HG03039 (cell line): ENCODE results near the gene PRKCH.

Experiments
- ATAC-seq: cut with Tn5 transposase; IDR thresholded peaks from one replicate; pipeline ENCODE4 v1.9.1; 2021; ENCODE audit warnings: mild to moderate bottlenecking, moderate library complexity; ENCODE audit not compliant: unreplicated experiment

The PRKCH gene

GRCh38 chr14:61505815-61506809 lies 184.7 kb downstream of the PRKCH start:
- no peak for ATAC-seq

DNA sequence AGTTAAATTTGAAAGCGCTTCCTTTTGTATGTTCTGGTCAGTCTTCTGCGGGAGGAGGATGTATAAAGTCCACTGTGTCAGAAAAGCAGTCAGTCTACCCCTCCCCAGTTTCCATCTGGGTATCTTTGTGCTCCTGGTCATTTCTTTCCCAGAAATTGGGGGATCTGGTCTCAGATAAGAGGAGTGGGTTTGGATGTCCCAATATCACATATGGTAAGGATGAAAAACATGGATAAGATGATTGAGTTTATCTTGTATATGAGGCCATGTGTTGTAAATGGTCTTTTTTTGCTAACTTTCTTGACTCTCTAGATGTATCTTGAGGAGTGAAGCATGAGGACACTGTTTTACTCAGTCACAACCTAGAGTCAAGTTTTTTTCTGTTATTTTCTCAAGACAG lies 187.1 kb downstream of the PRKCH start:
- ATAC-seq, result no peak

- ATAC-seq, result no peak
These were observed 189.6 kb downstream of the PRKCH start for GRCh38 chr14:61510736-61511557.

DNA sequence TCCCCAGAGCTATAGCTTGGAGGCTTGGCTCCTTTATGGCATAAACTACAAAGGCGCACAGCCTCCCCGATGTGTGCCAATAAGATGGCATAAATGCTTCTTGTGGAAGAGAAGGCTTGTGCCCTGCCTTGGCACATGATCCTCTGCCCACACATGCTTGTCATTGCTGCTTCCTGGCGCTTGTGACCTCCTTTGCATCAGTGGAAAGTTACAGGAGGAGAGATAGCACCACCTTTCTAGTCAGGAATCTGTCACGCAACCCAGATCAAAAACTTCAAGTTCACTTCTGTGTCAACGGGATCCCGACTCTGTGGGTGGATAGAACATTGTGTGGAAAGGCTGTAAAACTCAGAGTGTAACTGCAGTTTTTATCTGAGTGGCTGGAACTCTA lies 190.2 kb downstream of the PRKCH start:
- ATAC-seq, result no peak

- ATAC-seq, result no peak
These were observed 190.9 kb downstream of the PRKCH start for GRCh38 chr14:61512026-61512834.

- ATAC-seq, result no peak
These were observed 192.8 kb downstream of the PRKCH start for GRCh38 chr14:61513986-61514830.

DNA sequence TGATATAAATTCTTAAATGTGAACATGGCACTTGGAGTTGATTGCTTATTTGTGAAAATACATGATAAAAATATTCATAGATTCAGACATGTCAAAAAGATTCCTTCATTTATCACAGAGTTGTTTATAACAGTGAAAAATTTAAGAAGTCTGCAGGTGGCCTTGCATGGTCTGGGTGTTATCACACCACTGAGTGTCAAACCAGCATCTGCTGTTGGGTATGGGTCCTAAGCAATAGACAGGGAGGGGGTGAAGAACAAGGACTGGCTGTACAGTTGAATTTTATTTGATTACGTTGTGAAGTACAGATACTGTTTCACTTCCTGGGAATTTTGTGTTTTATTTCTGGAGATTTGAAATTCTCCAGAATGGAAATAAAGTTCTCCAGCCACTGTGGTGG lies 193.5 kb downstream of the PRKCH start:
- no peak for ATAC-seq

DNA sequence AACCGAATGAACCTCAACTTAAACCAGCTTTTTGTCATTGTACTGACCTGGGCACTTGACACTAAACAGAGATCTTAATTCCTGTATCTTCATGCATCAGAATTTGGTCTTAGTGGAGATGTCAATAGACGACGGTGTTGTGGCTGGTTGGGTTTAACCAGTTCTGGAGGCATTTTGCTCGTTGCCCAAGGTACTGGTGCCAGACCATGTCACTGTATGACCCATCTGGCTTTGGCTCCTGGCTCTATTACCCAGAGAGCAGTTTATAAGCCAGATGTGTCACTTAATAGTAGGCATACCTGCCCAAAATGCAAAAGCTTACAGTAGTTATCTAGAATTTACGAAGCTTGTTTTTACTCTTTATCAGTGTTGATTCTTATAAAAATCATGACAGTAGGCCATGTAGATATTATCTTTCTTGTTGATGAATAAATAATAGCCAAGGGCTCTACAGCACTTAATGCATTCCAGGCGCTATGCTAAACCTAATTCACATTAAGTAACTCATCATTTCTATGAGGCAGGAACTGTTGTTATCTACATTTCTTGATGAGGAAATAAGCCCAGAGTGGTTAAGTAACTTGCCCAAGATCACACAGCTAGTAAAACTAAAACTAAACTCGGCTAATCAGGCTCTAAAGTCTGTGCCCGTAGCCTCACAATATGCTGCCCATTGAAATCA lies 194.2 kb downstream of the PRKCH start:
- ATAC-seq, result no peak

DNA sequence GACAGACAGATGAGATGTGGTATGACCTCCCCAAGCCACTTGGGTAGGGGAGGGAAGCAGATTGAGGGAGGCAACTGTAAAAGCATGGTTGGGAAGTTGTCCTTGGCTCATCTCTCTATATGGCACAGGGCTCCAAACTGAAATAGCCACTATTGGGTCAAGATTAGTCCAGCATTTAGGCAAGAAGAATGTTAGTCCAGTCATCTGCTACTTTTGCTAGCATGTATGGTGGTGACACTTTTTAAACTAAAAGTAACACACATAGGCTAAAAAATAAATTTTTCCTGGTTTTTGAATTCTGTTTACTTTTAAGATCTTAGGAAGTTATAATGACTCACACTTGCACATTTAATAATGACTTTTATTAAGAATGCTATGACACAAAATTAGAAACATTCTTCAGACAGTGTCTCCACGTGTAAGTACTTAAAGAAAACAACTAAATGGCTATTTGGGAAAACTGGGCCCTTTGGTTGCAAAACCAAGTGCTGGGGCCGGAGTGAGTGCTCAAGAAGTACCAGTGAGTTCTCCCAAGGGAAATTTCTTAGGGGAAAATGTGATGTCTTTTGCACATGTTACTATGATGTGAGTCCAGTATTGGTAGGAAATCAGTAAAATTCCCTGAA lies 194.9 kb downstream of the PRKCH start:
- ATAC-seq, result no peak

DNA sequence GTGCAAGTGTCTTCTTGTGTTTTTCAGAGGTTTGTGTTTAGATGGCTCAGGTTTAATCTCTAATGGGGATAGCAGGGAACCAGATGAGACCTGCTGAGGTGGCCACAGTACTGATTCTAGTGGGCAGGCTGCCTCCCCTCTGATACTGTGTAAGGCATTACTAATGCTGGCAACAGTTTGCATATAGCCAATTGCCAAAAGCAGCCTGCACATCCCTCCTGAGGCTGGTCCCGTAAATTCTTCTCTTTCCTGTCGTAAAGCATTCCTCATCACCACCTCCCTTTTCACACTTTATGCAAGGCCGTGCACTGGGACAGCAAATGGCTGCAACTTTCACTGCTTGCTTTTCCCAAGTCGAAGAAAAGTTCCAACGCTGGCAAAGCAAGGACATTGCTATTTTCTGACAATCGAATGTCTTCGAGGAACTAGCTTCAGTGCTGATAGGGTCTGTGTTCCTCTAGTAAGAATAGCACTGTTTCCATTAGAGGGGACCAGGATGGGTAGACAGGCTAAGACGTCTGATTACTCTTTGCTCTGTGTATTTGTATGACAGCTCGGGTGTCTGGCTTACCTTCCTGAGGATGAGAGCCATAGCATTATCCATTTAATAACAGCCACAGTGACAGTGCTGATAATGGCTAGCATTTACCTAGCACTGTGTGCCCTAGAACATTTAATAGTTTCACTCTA lies 195.7 kb downstream of the PRKCH start:
- no peak for ATAC-seq

GRCh38 chr14:61517911-61518384 lies 196.6 kb downstream of the PRKCH start:
- no peak for ATAC-seq

GRCh38 chr14:61518403-61518802 lies 197.0 kb downstream of the PRKCH start:
- no peak for ATAC-seq

DNA sequence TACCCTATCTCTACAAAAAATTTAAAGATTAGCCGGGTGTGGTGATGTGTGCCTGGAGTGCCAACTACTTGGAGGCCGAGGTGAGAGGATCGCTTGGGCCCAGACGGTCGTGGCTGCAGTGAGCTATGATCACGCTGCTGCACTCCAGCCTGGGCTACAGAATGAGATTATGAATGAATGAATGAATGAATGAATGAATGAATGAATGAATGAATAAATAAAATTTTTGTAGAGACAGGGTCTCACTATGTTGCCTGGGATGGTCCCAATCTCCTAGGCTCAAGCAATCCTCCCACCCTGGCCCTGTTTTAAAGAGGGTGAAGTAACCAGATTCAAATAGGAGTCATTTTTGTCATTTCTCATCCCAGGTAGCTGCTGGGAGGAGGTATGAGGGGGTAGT lies 197.7 kb downstream of the PRKCH start:
- no peak for ATAC-seq

DNA sequence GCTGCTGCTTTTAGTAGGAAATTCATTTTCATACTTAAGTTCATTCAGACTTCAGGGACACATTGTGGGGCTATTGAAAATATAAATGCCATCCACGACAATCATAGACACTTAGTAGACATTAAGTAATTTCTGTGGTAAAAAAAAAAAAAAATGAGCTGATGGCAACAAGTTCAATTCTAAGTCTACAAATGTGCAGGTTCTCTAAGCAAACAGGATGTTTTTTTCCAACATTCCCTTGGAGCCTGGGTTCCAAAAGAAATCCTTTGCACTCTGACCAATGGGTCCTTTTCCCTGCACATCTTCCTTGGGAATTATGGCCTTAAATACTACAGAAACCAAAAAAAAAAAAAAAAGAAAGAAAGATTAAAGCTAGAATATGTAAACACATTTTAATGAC lies 198.4 kb downstream of the PRKCH start:
- ATAC-seq, result no peak

GRCh38 chr14:61520576-61520975 lies 199.2 kb downstream of the PRKCH start:
- ATAC-seq, result no peak

- no peak for ATAC-seq
These were observed 200.4 kb downstream of the PRKCH start for GRCh38 chr14:61521773-61522172.

- ATAC-seq, result no peak
These were observed 202.4 kb downstream of the PRKCH start for GRCh38 chr14:61523751-61524150.

DNA sequence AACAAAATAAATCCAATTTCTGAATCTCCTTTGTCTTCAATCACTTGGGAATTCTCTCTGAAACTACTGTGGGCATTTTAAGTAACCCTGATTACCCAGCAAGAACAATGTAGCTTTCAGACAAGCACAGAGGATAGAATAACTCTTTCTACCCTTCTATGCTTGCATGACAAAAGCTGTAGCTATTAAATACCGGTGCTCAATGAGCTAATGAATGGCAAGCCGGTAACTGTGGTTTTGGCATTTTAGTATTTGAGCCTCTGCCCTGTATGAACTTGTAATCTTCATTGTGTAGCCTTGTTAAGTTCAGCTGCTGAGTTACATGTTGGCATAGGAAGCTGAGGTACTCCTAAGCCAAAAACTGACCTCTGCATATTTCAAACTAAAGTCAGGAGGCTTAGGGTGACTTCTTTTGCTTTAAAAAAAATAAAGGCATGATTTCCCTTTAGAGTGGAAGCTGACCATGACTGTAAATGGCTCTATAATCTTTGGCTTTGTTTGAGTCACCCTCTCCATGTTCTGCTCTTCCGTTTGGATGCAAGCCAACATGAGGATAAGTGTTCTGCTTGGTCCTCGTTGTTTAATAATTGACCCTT lies 202.9 kb downstream of the PRKCH start:
- no peak for ATAC-seq
